Keratinocyte (primary cell): ENCODE results near the gene PHACTR1. TPM values are rescaled to one million over a fixed set of nuclear protein-coding genes. Genes with fewer than 3 reads are reported as not detected.

Experiments used
- DNase-seq: peaks from one replicate; pipeline ENCODE4 v3.0.0-alpha.2; 2011; ENCODE audit warnings: low read depth, missing footprints, low spot score
- FAIRE-seq: peaks from 2 replicates; lab custom pipeline; 2011; peaks lifted over from hg19 to GRCh38; lab: Jason Lieb, UNC
- H2AFZ ChIP-seq: 2 replicates; pipeline ENCODE4 v1.6.0; 2012; ENCODE audit warnings: low read length, control low read depth, inconsistent platforms; ENCODE audit not compliant: control insufficient read depth
- H3K27ac ChIP-seq: 2 replicates; pipeline ENCODE4 v1.5.1; 2011; ENCODE audit warnings: low read length; ENCODE audit not compliant: control insufficient read depth, insufficient read depth
- H3K27me3 ChIP-seq: 3 replicates; pipeline ENCODE4 v1.6.0; 2011; ENCODE audit warnings: low read length; ENCODE audit not compliant: control insufficient read depth, insufficient read depth; ENCODE audit errors: extremely low read depth
- H3K36me3 ChIP-seq, 2 experiments: 2 replicates in 1 of 2; 3 replicates in 1 of 2; pipeline ENCODE4 v1.5.1; 2011; ENCODE audit warnings: low read length in 2 of 2, mild to moderate bottlenecking in 1 of 2; ENCODE audit not compliant: control insufficient read depth in 2 of 2, insufficient read depth in 2 of 2; ENCODE audit errors: extremely low read depth in 1 of 2
- H3K4me1 ChIP-seq: 3 replicates; pipeline ENCODE4 v1.5.1; 2011; ENCODE audit warnings: low read length; ENCODE audit not compliant: control insufficient read depth, insufficient read depth; ENCODE audit errors: extremely low read depth
- H3K4me2 ChIP-seq: 3 replicates; pipeline ENCODE4 v1.6.0; 2011; ENCODE audit warnings: low read depth, low read length; ENCODE audit not compliant: control insufficient read depth, insufficient read depth; ENCODE audit errors: extremely low read depth
- H3K4me3 ChIP-seq, 3 experiments: fragments of 200-600 bp in 1 of 3; sonication (generic) in 1 of 3; 2 replicates in 2 of 3; 3 replicates in 1 of 3; pipeline ENCODE4 v1.5.1; 2011 to 2016; ENCODE audit warnings: low read length in 3 of 3, mild to moderate bottlenecking in 3 of 3, control low read depth in 2 of 3, inconsistent platforms in 1 of 3, low read depth in 1 of 3, mixed read lengths in 1 of 3, mixed run types in 1 of 3, moderate library complexity in 1 of 3; ENCODE audit not compliant: control insufficient read depth in 2 of 3, insufficient read depth in 2 of 3; ENCODE audit errors: extremely low read depth in 1 of 3
- H3K79me2 ChIP-seq: 2 replicates; pipeline ENCODE4 v1.6.0; 2012; ENCODE audit warnings: low read length; ENCODE audit not compliant: control insufficient read depth, insufficient read depth
- H3K9ac ChIP-seq: 3 replicates; pipeline ENCODE4 v1.6.0; 2011; ENCODE audit warnings: low read length; ENCODE audit not compliant: control insufficient read depth, insufficient read depth; ENCODE audit errors: extremely low read depth
- H3K9me1 ChIP-seq: 3 replicates; pipeline ENCODE4 v1.6.0; 2011; ENCODE audit warnings: low read length; ENCODE audit not compliant: control insufficient read depth, insufficient read depth; ENCODE audit errors: extremely low read depth
- H3K9me3 ChIP-seq: 2 replicates; pipeline ENCODE4 v1.5.1; 2012; ENCODE audit warnings: low read depth, low read length; ENCODE audit not compliant: control insufficient read depth
- H4K20me1 ChIP-seq: 3 replicates; pipeline ENCODE4 v1.6.0; 2011; ENCODE audit warnings: low read length; ENCODE audit not compliant: control insufficient read depth, insufficient read depth; ENCODE audit errors: extremely low read depth
- CTCF ChIP-seq, 3 experiments: IDR thresholded peaks in 1 of 3; conservative IDR thresholded peaks in 1 of 3; optimal IDR thresholded peaks in 1 of 3; 2 replicates in 2 of 3; 3 replicates in 1 of 3; pipeline versions ENCODE3 to v1.5.1; 2011; ENCODE audit warnings: low read length in 3 of 3, mild to moderate bottlenecking in 3 of 3, moderate library complexity in 2 of 3, control low read depth in 1 of 3, inconsistent platforms in 1 of 3; ENCODE audit not compliant: insufficient read depth in 2 of 3; ENCODE audit errors: extremely low read depth in 1 of 3
- EZH2 ChIP-seq: IDR thresholded peaks from one replicate; pipeline ENCODE4 v1.6.1; 2012; ENCODE audit warnings: inconsistent platforms, mild to moderate bottlenecking, low read length, moderate library complexity
- dilution Hi-C: fragments of 300-500 bp; cut with MboI; formaldehyde crosslinking; loops from one replicate; pipeline ENCODE4 v1.7.0; 2020; ENCODE audit warnings: low sequenced_read_pairs; ENCODE audit not compliant: extremely low pct_ligation_motif_present
- polyA plus RNA-seq, 5 experiments: library from polyadenylated mRNA; depleted of rRNA in 3 of 5; stranded (reverse) in 3 of 5; stranded (forward) in 1 of 5; unstranded in 1 of 5; fragments of >200 nt; gene quantifications; 1 replicate in 1 of 5; 2 replicates in 3 of 5; 3 replicates in 1 of 5; pipeline versions ENCODE4 v1.2.1 to v1.2.3, GENCODE V29; 2011 to 2012; ENCODE audit warnings: missing spikeins in 2 of 5, low read depth in 1 of 5, low replicate concordance in 1 of 5

The PHACTR1 gene
- polyA plus RNA-seq, 1 donor (not counting 4 experiments of a cell fraction or from before 2014, with no cell fraction given): 0.22 TPM

GRCh38 chr6:13117570-13117969, 401.0 kb downstream of the PHACTR1 start:
- TF ChIP-seq CTCF (optimal IDR thresholded peaks at IDR 0.05 in 1 of 3, IDR thresholded peaks at IDR 0.05 in 1 of 3, conservative IDR thresholded peaks at IDR 0.05 in 1 of 3; ENCODE audit: extremely low read depth in 1 of 3, insufficient read depth in 2 of 3, low read length in 3 of 3) (no peak), EZH2 (no peak)
- Histone ChIP-seq H3K9ac (no peak overlapping the region), H4K20me1 (no peaks in the 10 kb centered on the region), H3K4me3 (no peak overlapping the region), H2AFZ (no peak overlapping the region), H3K4me2 (no peak overlapping the region), H3K9me1 (no peaks in the 10 kb centered on the region), H3K9me3 (no peaks in the 10 kb centered on the region), H3K4me1 (no peaks in the 10 kb centered on the region), H3K27me3 (peaks cover 3% of the 10 kb centered on the region), H3K36me3 (no peaks in the 10 kb centered on the region), H3K27ac (no peak overlapping the region), H3K79me2 (no peaks in the 10 kb centered on the region)
- dilution Hi-C loops: no loop called here
- FAIRE-seq (no peak), DNase-seq (no peak)

- no peak overlapping the region for H3K27ac ChIP-seq
- H2AFZ ChIP-seq: no peak overlapping the region
- no peaks in the 10 kb centered on the region for H3K4me1 ChIP-seq
- no peak overlapping the region for H3K9ac ChIP-seq
- H3K4me3 ChIP-seq: no peak overlapping the region
- TF ChIP-seq CTCF (optimal IDR thresholded peaks at IDR 0.05 in 1 of 3, IDR thresholded peaks at IDR 0.05 in 1 of 3, conservative IDR thresholded peaks at IDR 0.05 in 1 of 3; ENCODE audit: extremely low read depth in 1 of 3, insufficient read depth in 2 of 3, low read length in 3 of 3) (no peak), EZH2 (no peak)
- dilution Hi-C loops: no loop called here
- no peak for FAIRE-seq
- H3K9me3 ChIP-seq: no peaks in the 10 kb centered on the region
- DNase-seq: no peak
- H3K27me3 ChIP-seq: no peaks in the 10 kb centered on the region
- no peaks in the 10 kb centered on the region for H4K20me1 ChIP-seq
- no peaks in the 10 kb centered on the region for H3K36me3 ChIP-seq
- H3K79me2 ChIP-seq: no peaks in the 10 kb centered on the region
- H3K9me1 ChIP-seq: no peaks in the 10 kb centered on the region
- no peak overlapping the region for H3K4me2 ChIP-seq
Measured at GRCh38 chr6:13119549-13119948, 403.0 kb downstream of the PHACTR1 start.
